ENCODE results near the gene EEA1. TPM values are rescaled to one million over a fixed set of nuclear protein-coding genes. Genes with fewer than 3 reads are reported as not detected.

The EEA1 gene
- total and polyA plus RNA-seq, 7 donors, result 4.1 to 51.8 (median 27.7) TPM

DNA sequence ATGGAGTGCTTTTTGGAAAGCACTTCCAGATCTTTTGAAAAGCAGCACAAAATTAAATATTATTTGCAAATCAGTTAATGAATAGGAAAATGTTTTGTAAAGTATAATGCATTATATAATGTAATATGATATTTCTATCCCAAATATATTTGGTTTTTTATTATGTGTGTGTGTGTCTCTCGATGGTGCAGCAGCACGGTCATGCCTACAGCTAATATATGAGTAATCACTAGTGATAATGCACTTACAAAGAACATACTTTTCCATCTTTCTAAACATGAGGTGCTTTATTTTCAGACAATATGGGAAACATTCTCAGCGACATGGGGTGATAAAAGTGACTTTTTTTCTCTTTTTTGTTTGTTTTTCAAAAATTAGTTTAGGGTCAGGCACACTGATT lies 1.3 kb upstream of the EEA1 start:
- ATAC-seq (no peak), DNase-seq (no peak)
- H3K9me3 ChIP-seq, result no peaks in the 10 kb centered on the region
- H3K27me3 ChIP-seq (ENCODE audit: insufficient read depth in 3 of 3, low read length in 2 of 3), result no peaks in the 10 kb centered on the region
- H3K4me1 ChIP-seq, result peaks cover 27% of the 10 kb centered on the region
- TF ChIP-seq, protein P1, sequence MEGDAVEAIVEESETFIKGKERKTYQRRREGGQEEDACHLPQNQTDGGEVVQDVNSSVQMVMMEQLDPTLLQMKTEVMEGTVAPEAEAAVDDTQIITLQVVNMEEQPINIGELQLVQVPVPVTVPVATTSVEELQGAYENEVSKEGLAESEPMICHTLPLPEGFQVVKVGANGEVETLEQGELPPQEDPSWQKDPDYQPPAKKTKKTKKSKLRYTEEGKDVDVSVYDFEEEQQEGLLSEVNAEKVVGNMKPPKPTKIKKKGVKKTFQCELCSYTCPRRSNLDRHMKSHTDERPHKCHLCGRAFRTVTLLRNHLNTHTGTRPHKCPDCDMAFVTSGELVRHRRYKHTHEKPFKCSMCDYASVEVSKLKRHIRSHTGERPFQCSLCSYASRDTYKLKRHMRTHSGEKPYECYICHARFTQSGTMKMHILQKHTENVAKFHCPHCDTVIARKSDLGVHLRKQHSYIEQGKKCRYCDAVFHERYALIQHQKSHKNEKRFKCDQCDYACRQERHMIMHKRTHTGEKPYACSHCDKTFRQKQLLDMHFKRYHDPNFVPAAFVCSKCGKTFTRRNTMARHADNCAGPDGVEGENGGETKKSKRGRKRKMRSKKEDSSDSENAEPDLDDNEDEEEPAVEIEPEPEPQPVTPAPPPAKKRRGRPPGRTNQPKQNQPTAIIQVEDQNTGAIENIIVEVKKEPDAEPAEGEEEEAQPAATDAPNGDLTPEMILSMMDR (IDR thresholded peaks at IDR 0.05), result no peak
- intact Hi-C loops (cut with DNase I), result loop anchor here in 1 of 2 donors (10.0 kb wide), 1 partner anchor 126 kb away; no protein-coding TSS in a partner anchor
- no peaks in the 10 kb centered on the region for H3K36me3 ChIP-seq (ENCODE audit: insufficient read depth in 1 of 2, low read depth in 1 of 2)
- H3K4me3 ChIP-seq, result peak overlapping the region; percentile 94
- H3K27ac ChIP-seq, result peak overlapping the region; percentile 94
- 63 to 79% (median 71%) methylated on average over 3 of the region's 3 CpGs for WGBS, 3 donors

DNA sequence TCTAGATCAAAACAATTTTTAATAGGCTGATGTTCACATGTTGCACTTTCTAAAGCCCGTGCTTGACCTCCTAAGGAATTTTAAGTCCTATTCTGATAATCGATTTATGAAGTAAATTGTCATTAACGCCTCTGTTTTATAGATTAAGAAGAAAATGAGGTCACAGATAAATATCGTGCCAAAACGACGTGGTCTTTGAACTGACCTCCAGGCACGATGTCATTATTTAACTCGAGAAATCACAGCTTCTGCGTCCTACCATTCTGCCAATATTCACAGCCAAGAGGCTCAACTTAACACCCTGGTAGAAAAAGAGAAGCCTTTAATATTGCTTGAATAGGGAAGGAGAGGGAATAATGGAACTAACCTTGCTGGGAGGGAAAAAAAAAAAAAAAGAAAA lies 888 bp upstream of the EEA1 start:
- ATAC-seq (no peak), DNase-seq (no peak)
- H3K4me1 ChIP-seq, result peaks cover 31% of the 10 kb centered on the region
- peak overlapping the region; percentile 94 for H3K4me3 ChIP-seq
- no peaks in the 10 kb centered on the region for H3K36me3 ChIP-seq (ENCODE audit: insufficient read depth in 1 of 2, low read depth in 1 of 2)
- intact Hi-C loops (cut with DNase I), result loop anchor here (5.0 to 10.0 kb wide), 3 partner anchors 125 to 148 kb away; no protein-coding TSS in a partner anchor
- no peaks in the 10 kb centered on the region for H3K27me3 ChIP-seq (ENCODE audit: insufficient read depth in 3 of 3, low read length in 2 of 3)
- H3K27ac ChIP-seq, result peak overlapping the region; percentile 94
- TF ChIP-seq, protein P1 (IDR thresholded peaks at IDR 0.05), result no peak
- no peaks in the 10 kb centered on the region for H3K9me3 ChIP-seq
- WGBS, 3 donors, result 2 to 4% (median 2%) methylated on average over 9 of the region's 9 CpGs

DNA sequence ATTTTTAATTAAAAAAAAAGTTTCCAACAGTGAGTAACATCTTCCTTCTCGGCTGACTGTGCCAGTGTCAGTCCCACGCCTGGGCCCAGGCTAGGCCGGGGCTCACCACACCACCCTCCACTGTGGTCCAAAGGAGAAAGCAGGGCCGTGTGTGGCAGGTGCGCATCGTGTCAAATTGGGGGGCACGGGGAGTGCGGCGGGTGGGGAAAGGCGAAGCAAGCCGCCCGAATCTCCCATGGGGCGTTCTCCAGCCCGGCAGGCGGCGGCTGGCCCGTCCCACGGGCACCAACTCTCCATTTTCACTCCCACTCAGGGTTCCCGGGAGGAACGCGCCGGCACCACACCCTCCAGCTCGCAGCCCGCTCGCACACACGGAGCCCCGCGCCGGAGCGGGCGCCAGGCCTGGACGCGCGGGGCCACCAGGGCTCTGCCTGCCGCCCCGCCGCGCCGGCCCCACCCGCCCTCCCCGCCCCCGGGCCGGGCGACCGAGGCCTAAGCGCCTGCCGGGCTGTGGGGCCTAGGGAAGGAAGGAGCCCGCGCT lies 604 bp downstream of the EEA1 start:
- Histone ChIP-seq H3K27ac (peak overlapping the region; percentile 94), H3K36me3 (ENCODE audit: insufficient read depth in 1 of 2, low read depth in 1 of 2) (no peaks in the 10 kb centered on the region), H3K27me3 (ENCODE audit: insufficient read depth in 3 of 3, low read length in 2 of 3) (no peaks in the 10 kb centered on the region), H3K9me3 (no peaks in the 10 kb centered on the region), H3K4me1 (peaks cover 41% of the 10 kb centered on the region), H3K4me3 (peak overlapping the region; percentile 94)
- ATAC-seq, result peak; percentile 41 to 56 (median 51)
- 0 to 1% (median 0%) methylated on average over 31 to 49 of the region's 49 CpGs for WGBS, 3 donors
- DNase-seq, result peak in 1 of 2 donors; percentile 73
- TF ChIP-seq, protein P1 (IDR thresholded peaks at IDR 0.05), result no peak
- intact Hi-C loops (cut with DNase I), result loop anchor here (5.0 kb wide), 2 partner anchors 141 to 146 kb away; no protein-coding TSS in a partner anchor

DNA sequence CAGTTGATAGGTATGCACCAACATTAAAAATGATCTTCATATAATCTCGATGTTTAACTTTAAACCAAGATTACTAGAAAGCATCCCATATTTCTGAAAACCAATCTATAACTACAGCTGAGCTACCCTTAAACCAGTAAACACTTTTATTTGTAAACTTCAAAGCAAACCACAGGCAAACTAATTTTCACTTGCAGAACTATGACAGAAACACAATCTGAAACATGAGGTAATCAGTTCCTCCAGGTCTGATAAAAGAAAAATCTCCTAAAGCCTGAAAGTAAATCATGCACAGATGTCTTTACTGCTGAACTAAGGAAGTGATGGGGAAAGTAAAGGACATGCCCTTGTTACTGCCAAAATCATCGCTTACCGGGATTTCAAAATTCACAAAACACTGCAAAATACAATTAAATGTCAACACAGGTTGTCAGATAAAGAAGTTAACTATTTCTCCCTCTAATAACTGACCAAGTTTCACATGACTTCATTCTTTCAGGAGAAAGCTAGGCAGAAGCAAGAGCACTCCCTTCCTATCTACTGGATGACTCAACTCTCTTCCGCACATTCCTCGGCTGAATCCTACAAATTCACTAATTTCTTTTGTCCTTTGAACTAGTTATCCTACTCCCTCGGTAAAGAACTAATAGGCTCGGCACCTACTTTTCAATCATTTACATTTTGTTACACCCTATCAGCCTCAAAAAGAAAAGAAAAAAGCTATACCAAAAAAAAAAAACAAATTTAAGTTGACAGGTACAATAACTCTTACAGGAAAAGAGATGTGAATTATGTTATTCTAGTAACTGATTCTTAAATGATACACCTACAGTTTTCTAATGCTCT lies 1.4 kb downstream of the EEA1 start:
- Histone ChIP-seq H3K4me1 (peaks cover 41% of the 10 kb centered on the region), H3K4me3 (peak overlapping the region; percentile 94), H3K9me3 (no peaks in the 10 kb centered on the region), H3K27ac (peak overlapping the region; percentile 94), H3K27me3 (ENCODE audit: insufficient read depth in 3 of 3, low read length in 2 of 3) (no peaks in the 10 kb centered on the region), H3K36me3 (ENCODE audit: insufficient read depth in 1 of 2, low read depth in 1 of 2) (no peaks in the 10 kb centered on the region)
- TF ChIP-seq, protein P1 (IDR thresholded peaks at IDR 0.05), result no peak
- ATAC-seq, result no peak
- 14 to 27% (median 17%) methylated on average over 7 of the region's 7 CpGs for WGBS, 3 donors
- intact Hi-C loops (cut with DNase I), result loop anchor here (5.0 kb wide), 2 partner anchors 140 to 145 kb away; no protein-coding TSS in a partner anchor
- DNase-seq, result no peak

Measured in psoas muscle (tissue), 8 donors.